Superior temporal gyrus (tissue), 1 donor: ENCODE measurements around the gene GLS.
"Not testable (repeated sequence)": the region's sequence is repeated elsewhere in the genome, so short reads cannot be mapped to it uniquely, and the experiment has no call there.

Source experiments
- DNase-seq: peaks from one replicate; pipeline ENCODE4 v3.0.0-alpha.2; 2016; ENCODE audit errors: extremely low spot score

GLS gene

GRCh38 chr2:190856985-190857384 is 23.6 kb upstream of the GLS start:
- no peak for DNase-seq

GRCh38 chr2:190858817-190859216 is 21.8 kb upstream of the GLS start:
- no peak for DNase-seq

GRCh38 chr2:190859347-190860297 is 21.0 kb upstream of the GLS start:
- peak; percentile 42 for DNase-seq

GRCh38 chr2:190860985-190861680 is 19.5 kb upstream of the GLS start:
- DNase-seq: no peak

GRCh38 chr2:190862128-190862527 is 18.5 kb upstream of the GLS start:
- not testable (repeated sequence) for DNase-seq

- DNase-seq: no peak
These were observed 18.0 kb upstream of the GLS start for GRCh38 chr2:190862571-190862991.

- DNase-seq: no peak
These were observed 16.7 kb upstream of the GLS start for GRCh38 chr2:190863946-190864345.

GRCh38 chr2:190864375-190864774 is 16.2 kb upstream of the GLS start:
- no peak for DNase-seq

- no peak for DNase-seq
These were observed 13.4 kb upstream of the GLS start for GRCh38 chr2:190867212-190867611.

- no peak for DNase-seq
These were observed 12.8 kb upstream of the GLS start for GRCh38 chr2:190867832-190868231.

- no peak for DNase-seq
These were observed 10.9 kb upstream of the GLS start for GRCh38 chr2:190869721-190870120.

- DNase-seq: not testable (repeated sequence)
These were observed 7.2 kb upstream of the GLS start for GRCh38 chr2:190873451-190873850.

GRCh38 chr2:190875891-190876290 is 4.7 kb upstream of the GLS start:
- no peak for DNase-seq

- no peak for DNase-seq
These were observed 4.0 kb upstream of the GLS start for GRCh38 chr2:190876631-190877030.

- DNase-seq: no peak
These were observed 3.2 kb upstream of the GLS start for GRCh38 chr2:190877436-190877835.

- peak; percentile 54 for DNase-seq
These were observed 895 bp upstream of the GLS start for GRCh38 chr2:190879474-190880377.

GRCh38 chr2:190881084-190881597 is 520 bp downstream of the GLS start:
- peak; percentile 42 for DNase-seq

GRCh38 chr2:190881598-190882410 is 1.2 kb downstream of the GLS start:
- DNase-seq: peak; percentile 68

GRCh38 chr2:190882411-190882766 is 1.8 kb downstream of the GLS start:
- peak; percentile 48 for DNase-seq

GRCh38 chr2:190882856-190883582 is 2.4 kb downstream of the GLS start:
- DNase-seq: peak; percentile 31
